Adrenal gland (tissue), 12 donors: ENCODE results near the gene BNC2. TPM values are rescaled to one million over a fixed set of nuclear protein-coding genes. Genes with fewer than 3 reads are reported as not detected.

Experiments
- DNase-seq, 7 donors: peaks; one replicate each; pipeline ENCODE4 v3.0.0-alpha.2; 2019 to 2020
- H3K27ac ChIP-seq, 5 donors: fragments of 200-600 bp; sonication (generic) in 4 of 5; 1 replicate in 3 of 5; 2 replicates in 2 of 5; pipeline versions ENCODE4 v1.5.1 to v1.8.0; 2016 to 2020; ENCODE audit warnings: mild to moderate bottlenecking in 1 of 5
- H3K27me3 ChIP-seq: fragments of 200-600 bp; 2 replicates; pipeline ENCODE4 v1.8.0; 2021
- H3K36me3 ChIP-seq, 2 donors: fragments of 200-600 bp; replicated peaks in 1 of 2; 1 replicate in 1 of 2; 2 replicates in 1 of 2; pipeline versions ENCODE4 v1.5.1 to v1.8.0; 2018 to 2022
- H3K4me1 ChIP-seq, 2 donors: fragments of 200-600 bp; replicated peaks in 1 of 2; 1 replicate in 1 of 2; 2 replicates in 1 of 2; pipeline versions ENCODE4 v1.5.1 to v1.8.0; 2018 to 2021
- H3K4me3 ChIP-seq, 4 donors: fragments of 200-600 bp; sonication (generic) in 3 of 4; one replicate each; pipeline ENCODE4 v1.5.1; 2016 to 2018
- H3K9me3 ChIP-seq, 3 donors: fragments of 200-600 bp; sonication (generic) in 1 of 3; replicated peaks in 1 of 3; 1 replicate in 2 of 3; 2 replicates in 1 of 3; pipeline versions ENCODE4 v1.5.1 to v1.8.0; 2016 to 2021
- CTCF ChIP-seq, 6 experiments: fragments of 450-650 bp in 4 of 6; fragments of 200-600 bp in 2 of 6; sonication (generic) in 1 of 6; IDR thresholded peaks; 1 replicate in 5 of 6; 2 replicates in 1 of 6; pipeline versions ENCODE4 v1.5.1 to v1.8.0; 2016 to 2021; ENCODE audit warnings: antibody characterized with exemption in 6 of 6, mild to moderate bottlenecking in 2 of 6, moderate library complexity in 1 of 6
- POLR2A ChIP-seq, 2 donors: fragments of 450-650 bp; IDR thresholded peaks; one replicate each; pipeline ENCODE4 v1.6.1; 2017; ENCODE audit warnings: antibody characterized with exemption in 2 of 2, mild to moderate bottlenecking in 2 of 2, moderate library complexity in 1 of 2
- WGBS, 4 donors: extraction: QIAGEN DNeasy Blood & Tissue Kit in 2 of 4; methylation state at CpG; one replicate each; pipeline versions ENCODE4 v1.1.5 to v1.1.7; 2013 to 2017; 5-methylcytosine and 5-hydroxymethylcytosine counted together
- intact Hi-C, 2 donors: fragments of 100-400 bp; cut with DNase I; formaldehyde crosslinking; loops; one replicate each; pipeline versions ENCODE4 v1.14.1 to v1.15.0; 2022 to 2023
- polyA plus RNA-seq, 3 donors: library from polyadenylated mRNA; stranded (reverse); fragments of 200-250 nt in 2 of 3; fragments of 350-450 nt in 1 of 3; fragmentation: Illumina TruSeq in 1 of 3; extraction: RNeasy Lipid Tissue Mini Kit (QIAGEN cat#74804) in 1 of 3; gene quantifications; one replicate each; pipeline ENCODE4 v1.2.3, GENCODE V29; 2013 to 2014
- total RNA-seq, 9 donors: library from RNA; depleted of rRNA in 4 of 9; stranded (reverse); fragments of >200 nt in 4 of 9; fragments of 120-200 nt in 1 of 9; fragmentation: NEBNext Ultra II Directional in 1 of 9; extraction: Animal tissue kit (Norgen Biotek cat#: 25700) in 1 of 9; gene quantifications; one replicate each; pipeline versions ENCODE4 v1.1.0 to v1.2.4, GENCODE V29; 2013 to 2023
- donor health status: healthy with polysubstance abuse.
- donor health status: Bipolar disorder and iron deficiency.
- donor health status: DM: yes; HTN: yes; CAD: no.
- donor health status: DM: no; HTN: no; CAD: no.
- donor health status: DM: no; HTN: no; CAD: no.
- donor health status: DM: yes; HTN: yes; CAD: no.

BNC2 gene
- total and polyA plus RNA-seq, 12 donors: 1.1 to 11.1 (median 5.0) TPM

GRCh38 chr9:16752601-16753000 lies 117.9 kb downstream of the BNC2 start:
- Histone ChIP-seq H3K27ac (no peak overlapping the region), H3K36me3 (no peaks in the 10 kb centered on the region), H3K9me3 (no peaks in the 10 kb centered on the region), H3K4me1 (no peaks in the 10 kb centered on the region), H3K27me3 (no peaks in the 10 kb centered on the region), H3K4me3 (no peak overlapping the region)
- DNase-seq: no peak
- TF ChIP-seq CTCF (IDR thresholded peaks at IDR 0.05) (no peak), POLR2A (IDR thresholded peaks at IDR 0.05) (no peak)
- WGBS, 4 donors: 77 to 88% (median 83%) methylated on average over 2 of the region's 2 CpGs
- intact Hi-C loops: no loop called here

GRCh38 chr9:16750553-16750952 lies 119.9 kb downstream of the BNC2 start:
- TF ChIP-seq POLR2A (IDR thresholded peaks at IDR 0.05): no peak
- TF ChIP-seq CTCF (IDR thresholded peaks at IDR 0.05): no peak
- H3K9me3 ChIP-seq: no peaks in the 10 kb centered on the region

GRCh38 chr9:16745359-16745758 lies 125.1 kb downstream of the BNC2 start:
- no peaks in the 10 kb centered on the region for H3K4me1 ChIP-seq
- H3K27ac ChIP-seq: no peak overlapping the region
- intact Hi-C loops: no loop called here
- no peaks in the 10 kb centered on the region for H3K9me3 ChIP-seq
- DNase-seq: no peak
- WGBS, 4 donors: 72 to 85% (median 81%) methylated on average over 5 of the region's 5 CpGs
- H3K27me3 ChIP-seq: no peaks in the 10 kb centered on the region
- H3K36me3 ChIP-seq: no peaks in the 10 kb centered on the region
- H3K4me3 ChIP-seq: no peak overlapping the region
- TF ChIP-seq CTCF (IDR thresholded peaks at IDR 0.05) (no peak), POLR2A (IDR thresholded peaks at IDR 0.05) (no peak)

More at GRCh38 chr9:16750553-16750952, 119.9 kb downstream of the BNC2 start:
- H3K27me3 ChIP-seq: no peaks in the 10 kb centered on the region
- no peaks in the 10 kb centered on the region for H3K4me1 ChIP-seq
- no peak overlapping the region for H3K27ac ChIP-seq
- no peaks in the 10 kb centered on the region for H3K36me3 ChIP-seq
- intact Hi-C loops: no loop called here
- 89 to 95% (median 93%) methylated on average over 4 of the region's 4 CpGs for WGBS, 4 donors
- DNase-seq: no peak
- no peak overlapping the region for H3K4me3 ChIP-seq

GRCh38 chr9:16744394-16744793 lies 126.1 kb downstream of the BNC2 start:
- intact Hi-C loops: no loop called here
- WGBS, 4 donors: 4 to 18% (median 9%) methylated on average over 2 of the region's 2 CpGs
- no peak overlapping the region for H3K27ac ChIP-seq
- no peaks in the 10 kb centered on the region for H3K36me3 ChIP-seq
- no peak for TF ChIP-seq CTCF (IDR thresholded peaks at IDR 0.05)
- TF ChIP-seq POLR2A (IDR thresholded peaks at IDR 0.05): no peak
- no peaks in the 10 kb centered on the region for H3K9me3 ChIP-seq
- H3K4me1 ChIP-seq: no peaks in the 10 kb centered on the region
- no peak for DNase-seq
- H3K4me3 ChIP-seq: no peak overlapping the region
- no peaks in the 10 kb centered on the region for H3K27me3 ChIP-seq
